Neural progenitor cell (in vitro differentiated cells): ENCODE measurements around the gene NDOR1.
A peak's percentile ranks its signal among the peaks of the same experiment; 100 is the strongest.

ENCODE experiments used
- EZH2 ChIP-seq: fragments of 200-600 bp; sonication (generic); IDR thresholded peaks from 2 replicates; pipeline ENCODE4 v1.6.1; 2017; ENCODE audit warnings: antibody characterized with exemption, mild to moderate bottlenecking, moderate library complexity
- TF ChIP-seq, protein P1 (sequence below): fragments of 200-600 bp; sonication (generic); IDR thresholded peaks from 2 replicates; pipeline ENCODE4 v1.5.1; 2017; ENCODE audit warnings: antibody characterized with exemption, mild to moderate bottlenecking

GRCh38 chr9:137240318-137240840 is 34.9 kb downstream of the NDOR1 start:
- TF ChIP-seq, protein P1, sequence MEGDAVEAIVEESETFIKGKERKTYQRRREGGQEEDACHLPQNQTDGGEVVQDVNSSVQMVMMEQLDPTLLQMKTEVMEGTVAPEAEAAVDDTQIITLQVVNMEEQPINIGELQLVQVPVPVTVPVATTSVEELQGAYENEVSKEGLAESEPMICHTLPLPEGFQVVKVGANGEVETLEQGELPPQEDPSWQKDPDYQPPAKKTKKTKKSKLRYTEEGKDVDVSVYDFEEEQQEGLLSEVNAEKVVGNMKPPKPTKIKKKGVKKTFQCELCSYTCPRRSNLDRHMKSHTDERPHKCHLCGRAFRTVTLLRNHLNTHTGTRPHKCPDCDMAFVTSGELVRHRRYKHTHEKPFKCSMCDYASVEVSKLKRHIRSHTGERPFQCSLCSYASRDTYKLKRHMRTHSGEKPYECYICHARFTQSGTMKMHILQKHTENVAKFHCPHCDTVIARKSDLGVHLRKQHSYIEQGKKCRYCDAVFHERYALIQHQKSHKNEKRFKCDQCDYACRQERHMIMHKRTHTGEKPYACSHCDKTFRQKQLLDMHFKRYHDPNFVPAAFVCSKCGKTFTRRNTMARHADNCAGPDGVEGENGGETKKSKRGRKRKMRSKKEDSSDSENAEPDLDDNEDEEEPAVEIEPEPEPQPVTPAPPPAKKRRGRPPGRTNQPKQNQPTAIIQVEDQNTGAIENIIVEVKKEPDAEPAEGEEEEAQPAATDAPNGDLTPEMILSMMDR, result peak; percentile 40
- peak; percentile 35 for TF ChIP-seq EZH2
